GM21528 (cell line): ENCODE measurements around the gene TCF7L2.

Source experiments
- ATAC-seq: cut with Tn5 transposase; IDR thresholded peaks from one replicate; pipeline ENCODE4 v1.9.1; 2021; ENCODE audit warnings: mild to moderate bottlenecking, moderate library complexity; ENCODE audit not compliant: unreplicated experiment, low FRiP score

TCF7L2 gene

GRCh38 chr10:113111900-113112853, 162.1 kb downstream of the TCF7L2 start:
- no peak for ATAC-seq

GRCh38 chr10:113113241-113113640, 163.2 kb downstream of the TCF7L2 start:
- ATAC-seq: no peak

GRCh38 chr10:113113918-113114317, 163.9 kb downstream of the TCF7L2 start:
- ATAC-seq: no peak

GRCh38 chr10:113115556-113115955, 165.5 kb downstream of the TCF7L2 start:
- no peak for ATAC-seq

GRCh38 chr10:113118882-113119281, 168.8 kb downstream of the TCF7L2 start:
- ATAC-seq: no peak

- no peak for ATAC-seq
Observed at GRCh38 chr10:113119801-113120200, 169.8 kb downstream of the TCF7L2 start.

GRCh38 chr10:113121153-113121552, 171.1 kb downstream of the TCF7L2 start:
- no peak for ATAC-seq

- no peak for ATAC-seq
Observed at GRCh38 chr10:113122947-113123346, 172.9 kb downstream of the TCF7L2 start.

- ATAC-seq: no peak
Observed at GRCh38 chr10:113124724-113125123, 174.7 kb downstream of the TCF7L2 start.

- no peak for ATAC-seq
Observed at GRCh38 chr10:113125612-113126011, 175.6 kb downstream of the TCF7L2 start.

GRCh38 chr10:113126229-113127201, 176.5 kb downstream of the TCF7L2 start:
- ATAC-seq: no peak

- no peak for ATAC-seq
Observed at GRCh38 chr10:113127261-113127900, 177.3 kb downstream of the TCF7L2 start.

- ATAC-seq: no peak
Observed at GRCh38 chr10:113127901-113128283, 177.8 kb downstream of the TCF7L2 start.

- ATAC-seq: no peak
Observed at GRCh38 chr10:113128450-113129070, 178.5 kb downstream of the TCF7L2 start.

- ATAC-seq: no peak
Observed at GRCh38 chr10:113129117-113129516, 179.1 kb downstream of the TCF7L2 start.

- no peak for ATAC-seq
Observed at GRCh38 chr10:113130014-113130641, 180.1 kb downstream of the TCF7L2 start.

- ATAC-seq: no peak
Observed at GRCh38 chr10:113131613-113132261, 181.7 kb downstream of the TCF7L2 start.

GRCh38 chr10:113132591-113133121, 182.6 kb downstream of the TCF7L2 start:
- no peak for ATAC-seq
